Skin of body (tissue), 2 donors: ENCODE results near the gene SF3B1. TPM values are rescaled to one million over a fixed set of nuclear protein-coding genes. Genes with fewer than 3 reads are reported as not detected.
A peak's percentile ranks its signal among the peaks of the same experiment; 100 is the strongest.
"Not testable (repeated sequence)": the region's sequence is repeated elsewhere in the genome, so short reads cannot be mapped to it uniquely, and the experiment has no call there.

Experiments used
- DNase-seq: peaks from one replicate; lab custom pipeline; 2025; lab: John Stamatoyannopoulos, UW
- total RNA-seq: library from RNA; depleted of rRNA; stranded (reverse); fragments of >200 nt; gene quantifications from one replicate; pipeline ENCODE4 v1.2.3, GENCODE V29; 2014

SF3B1 gene
- total RNA-seq, 1 donor from 2014 or later, result 319 TPM

DNA sequence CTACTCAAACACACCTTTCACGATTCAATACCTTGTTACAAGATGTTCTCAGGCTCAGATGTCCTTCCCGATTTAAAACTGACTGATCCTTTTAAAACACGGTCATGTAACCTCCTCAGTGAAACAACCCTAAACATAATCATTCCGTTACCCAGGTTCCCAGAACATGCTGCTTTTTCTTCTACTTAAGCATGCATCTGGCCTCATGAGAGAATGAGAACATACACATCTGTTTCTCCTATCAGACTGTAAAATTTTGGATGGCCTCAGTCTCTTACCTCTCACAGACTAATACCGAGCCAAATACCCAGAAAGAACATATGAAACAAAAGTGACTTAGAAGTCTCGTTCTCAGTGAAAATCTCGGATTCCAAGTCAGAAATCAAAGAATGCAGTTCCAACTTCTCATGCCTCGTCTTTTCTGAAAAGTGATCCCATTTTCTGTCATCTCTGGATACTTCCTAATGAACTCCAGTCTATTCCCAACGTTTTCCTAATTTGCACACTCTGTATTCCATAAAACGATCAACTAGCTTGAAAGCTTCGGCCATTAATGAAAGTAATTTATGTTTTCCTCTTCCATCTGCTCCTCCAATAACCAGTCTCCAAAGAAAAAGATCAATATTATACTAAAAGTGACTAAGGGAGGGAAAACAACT, 919 bp downstream of the SF3B1 start:
- DNase-seq, result peak; percentile 72

- DNase-seq, result not testable (repeated sequence)
These were observed 2.3 kb downstream of the SF3B1 start for GRCh38 chr2:197432527-197432926.

DNA sequence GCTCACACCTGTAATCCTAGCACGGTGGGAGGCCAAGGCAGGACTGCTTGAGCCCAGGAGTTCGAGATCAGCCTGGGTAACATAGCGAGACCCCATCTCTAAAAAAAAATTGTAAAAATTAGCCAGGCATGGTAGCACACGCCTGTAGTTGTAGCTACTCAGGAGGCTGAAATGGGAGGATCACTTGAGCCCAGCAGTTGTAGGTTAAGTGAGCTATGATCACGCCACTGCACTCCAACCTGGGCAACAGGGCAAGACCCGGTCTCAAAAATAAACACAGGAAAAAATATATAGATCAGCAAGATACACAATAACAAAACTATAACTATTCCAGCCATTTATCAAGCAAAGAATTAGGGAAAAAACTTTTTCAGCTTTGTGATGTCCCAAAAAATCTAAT, 3.0 kb downstream of the SF3B1 start:
- DNase-seq, result no peak

GRCh38 chr2:197427986-197428385, 6.8 kb downstream of the SF3B1 start:
- DNase-seq, result no peak

- DNase-seq, result no peak
These were observed 7.9 kb downstream of the SF3B1 start for GRCh38 chr2:197426723-197427603.

- DNase-seq, result no peak
These were observed 9.3 kb downstream of the SF3B1 start for GRCh38 chr2:197425550-197425949.

GRCh38 chr2:197423307-197423706, 11.5 kb downstream of the SF3B1 start:
- no peak for DNase-seq

DNA sequence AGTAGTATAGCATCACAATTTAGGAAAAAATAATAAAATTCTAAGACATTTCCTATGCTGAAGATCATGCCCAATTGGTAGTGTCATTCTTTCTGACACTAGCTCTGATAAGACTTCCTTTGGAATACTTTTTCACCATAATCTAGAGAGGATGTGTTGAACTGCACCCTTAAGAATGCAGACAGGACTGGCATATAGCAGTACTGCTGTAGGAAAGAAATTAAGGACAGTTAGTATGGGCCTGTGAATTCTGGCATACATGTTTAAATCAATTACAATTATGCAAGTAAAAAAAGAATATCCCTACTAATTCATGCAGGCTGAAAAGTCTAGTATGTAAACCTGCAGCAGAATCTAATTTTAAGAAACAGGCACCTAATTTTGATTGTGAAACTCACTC, 15.4 kb downstream of the SF3B1 start:
- DNase-seq, result no peak

DNA sequence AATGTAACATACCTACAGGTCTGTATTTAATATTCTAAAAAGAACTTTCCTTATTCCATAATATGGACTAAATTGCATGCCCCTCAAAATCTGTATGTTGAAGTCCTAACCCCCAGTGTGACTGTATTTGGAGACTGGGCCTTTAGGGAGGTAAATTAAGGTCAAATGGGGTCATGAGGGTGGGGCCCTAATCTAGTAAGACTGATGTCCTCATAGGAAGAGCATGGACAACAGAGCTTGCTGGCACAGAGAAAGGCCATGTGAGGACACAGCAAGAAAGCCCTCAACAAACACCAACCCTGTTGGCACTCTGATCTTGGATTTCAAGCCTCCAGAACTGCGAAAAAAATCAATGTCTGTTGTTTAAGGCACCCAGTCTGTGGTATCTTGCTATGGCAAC, 18.6 kb downstream of the SF3B1 start:
- no peak for DNase-seq

- DNase-seq, result no peak
These were observed 20.3 kb downstream of the SF3B1 start for GRCh38 chr2:197414515-197414914.

DNA sequence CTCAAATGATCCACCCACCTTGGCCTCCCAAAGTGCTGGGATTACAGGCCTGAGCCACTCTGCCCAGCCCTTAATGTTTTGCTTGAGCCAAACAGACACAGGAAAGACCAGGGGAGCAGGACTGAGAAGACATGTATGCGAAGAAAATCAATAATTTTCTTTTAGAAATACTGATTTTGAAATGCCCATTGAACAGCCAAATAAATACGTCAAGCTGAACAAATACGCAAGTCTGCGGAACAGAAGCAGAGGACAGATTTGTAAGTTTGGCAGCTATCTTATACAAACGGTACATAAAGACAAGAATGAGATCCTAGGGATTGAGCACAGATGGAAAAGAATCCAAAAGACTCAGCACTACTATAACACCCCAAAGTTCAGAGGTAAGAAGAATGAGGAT, 20.8 kb downstream of the SF3B1 start:
- no peak for DNase-seq

- no peak for DNase-seq
These were observed 29.2 kb downstream of the SF3B1 start for GRCh38 chr2:197405582-197405981.

DNA sequence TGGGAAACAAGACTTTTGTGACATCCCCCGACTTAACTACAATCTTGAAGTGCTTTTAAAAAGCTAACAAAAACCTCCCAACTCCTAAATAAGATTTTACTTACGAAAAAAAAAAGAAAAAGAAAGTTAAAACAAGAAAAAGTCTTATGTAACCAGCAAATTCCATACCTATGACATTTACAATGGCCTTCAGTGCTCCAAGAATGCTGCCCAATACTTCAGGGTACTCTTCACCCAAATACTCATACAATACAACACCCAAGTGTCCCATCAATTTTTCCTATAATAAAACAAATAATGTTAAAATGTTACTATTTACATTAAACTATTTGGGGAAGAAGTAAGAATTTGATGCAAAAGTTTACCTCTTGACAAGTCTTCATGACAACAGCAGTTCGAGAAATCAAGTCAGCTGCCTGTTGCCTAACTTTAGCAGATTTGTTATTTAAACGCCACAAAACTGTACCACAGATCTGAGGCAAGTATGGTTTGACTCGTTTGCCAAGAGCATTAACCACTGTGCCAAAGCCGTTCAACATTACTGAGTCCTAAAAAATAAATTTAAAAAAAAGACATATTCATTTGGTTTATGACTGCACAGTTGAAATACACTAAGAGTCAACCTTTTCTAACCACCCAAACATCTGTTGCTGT, 34.8 kb downstream of the SF3B1 start:
- DNase-seq, result no peak

- no peak for DNase-seq
These were observed 35.9 kb downstream of the SF3B1 start for GRCh38 chr2:197398913-197399312.

DNA sequence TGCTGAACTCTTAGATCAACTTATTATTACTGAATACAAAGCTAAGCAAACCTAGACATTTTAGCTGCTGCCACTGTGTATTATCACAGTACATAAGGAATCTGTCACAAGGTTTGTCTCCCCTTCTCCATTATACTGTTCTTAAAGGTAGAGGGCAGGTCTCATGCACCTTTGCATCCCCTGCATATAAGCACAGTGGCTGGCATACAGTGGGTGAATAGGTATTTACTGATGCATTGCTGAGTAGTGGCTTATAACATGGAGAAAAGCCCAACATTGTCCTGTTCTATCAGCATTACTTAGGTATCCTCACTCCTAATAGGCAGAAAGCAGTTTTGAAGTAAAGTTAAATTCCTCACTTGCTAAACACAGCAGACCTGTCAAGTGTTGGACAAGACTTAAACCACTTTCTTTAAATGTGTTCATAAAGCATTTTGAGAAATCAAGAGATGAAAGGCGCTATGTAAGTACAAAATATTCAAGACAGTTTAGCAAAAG, 43.6 kb downstream of the SF3B1 start:
- no peak for DNase-seq

GRCh38 chr2:197388866-197389587, 45.8 kb downstream of the SF3B1 start:
- no peak for DNase-seq

DNA sequence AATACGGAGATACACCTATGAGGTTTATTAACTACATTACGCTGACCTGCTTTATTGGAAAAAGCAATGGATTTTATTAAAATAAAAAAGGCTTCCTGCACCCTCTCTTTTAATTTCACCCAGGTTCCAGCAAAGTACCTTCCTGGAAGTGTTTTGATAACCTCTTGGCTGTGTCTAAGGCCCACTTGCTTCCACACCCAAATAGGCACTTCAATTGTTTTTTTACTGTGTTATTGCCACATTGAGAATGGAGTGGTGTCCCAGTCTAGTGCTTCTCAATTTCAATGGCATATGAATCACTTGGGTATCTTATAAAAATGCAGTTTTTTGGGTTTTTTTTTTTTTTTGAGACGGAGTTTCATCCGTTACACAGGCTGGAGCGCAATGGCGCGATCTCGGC, 47.6 kb downstream of the SF3B1 start:
- no peak for DNase-seq

- no peak for DNase-seq
These were observed 48.6 kb downstream of the SF3B1 start for GRCh38 chr2:197386242-197386641.

DNA sequence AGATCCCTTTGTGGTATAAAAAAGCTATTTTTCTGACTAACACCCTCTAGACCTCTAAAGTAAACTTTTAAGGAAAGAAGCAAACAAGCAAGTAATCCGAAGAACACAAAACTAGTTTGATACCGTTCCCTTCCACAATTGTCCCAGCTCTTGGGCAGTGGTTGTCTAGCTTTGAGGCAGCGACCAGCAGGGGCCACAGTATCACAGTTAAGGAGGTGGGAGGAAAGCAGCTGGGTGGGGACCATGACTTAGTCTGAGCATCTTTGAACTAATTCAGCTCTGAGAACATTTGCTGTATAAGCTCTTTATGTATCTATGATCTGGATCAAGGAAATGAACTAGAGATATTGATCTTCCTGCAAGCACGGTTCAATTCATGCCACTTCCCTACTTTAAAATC, 51.0 kb downstream of the SF3B1 start:
- DNase-seq, result no peak

GRCh38 chr2:197381641-197382040, 53.2 kb downstream of the SF3B1 start:
- no peak for DNase-seq

DNA sequence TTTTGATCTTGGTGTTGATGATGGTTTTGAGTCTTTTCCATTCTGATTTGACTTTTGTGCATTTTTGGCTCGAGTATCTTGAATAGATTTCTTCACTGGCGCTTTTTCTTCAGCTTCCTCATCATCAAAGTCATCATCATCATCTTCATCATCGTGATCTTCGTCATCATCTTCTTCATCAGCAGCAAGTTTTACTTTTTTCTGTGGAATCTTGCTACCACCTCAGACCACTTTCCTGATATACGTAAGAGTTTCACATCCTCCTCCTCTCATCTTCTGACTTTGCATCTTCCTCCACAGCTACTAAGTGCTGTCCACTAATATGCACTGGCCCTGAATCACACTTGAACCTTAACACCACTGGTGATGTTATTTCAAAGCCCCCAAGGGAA, 54.9 kb downstream of the SF3B1 start:
- DNase-seq, result not testable (repeated sequence)
